ENCODE measurements around the gene RDH13.

Gene RDH13

DNA sequence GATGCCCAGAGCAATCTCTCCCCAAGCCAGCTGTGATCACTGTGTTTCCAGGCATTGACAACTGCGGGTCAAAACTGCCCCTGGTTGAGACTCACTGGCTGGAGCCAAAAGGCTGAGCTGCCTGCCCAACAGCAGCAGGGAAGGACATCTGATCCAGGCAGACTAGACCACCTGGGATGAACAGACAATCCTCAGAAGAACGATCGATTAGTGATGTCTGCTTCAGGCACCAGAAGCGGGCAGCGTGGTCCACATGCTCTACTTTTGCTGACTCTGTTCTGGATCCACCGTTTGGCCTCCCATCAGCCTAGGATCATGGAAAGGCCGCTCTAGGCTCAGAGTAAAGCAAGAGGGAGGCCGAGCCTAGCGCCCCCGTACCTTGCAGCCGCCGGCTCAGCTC is 15.0 kb downstream of the RDH13 start:
- no peaks in the 10 kb centered on the region for H3K27me3 ChIP-seq
- no peaks in the 10 kb centered on the region for H3K4me1 ChIP-seq
- no peak overlapping the region for H3K27ac ChIP-seq
- TF ChIP-seq, protein P1, sequence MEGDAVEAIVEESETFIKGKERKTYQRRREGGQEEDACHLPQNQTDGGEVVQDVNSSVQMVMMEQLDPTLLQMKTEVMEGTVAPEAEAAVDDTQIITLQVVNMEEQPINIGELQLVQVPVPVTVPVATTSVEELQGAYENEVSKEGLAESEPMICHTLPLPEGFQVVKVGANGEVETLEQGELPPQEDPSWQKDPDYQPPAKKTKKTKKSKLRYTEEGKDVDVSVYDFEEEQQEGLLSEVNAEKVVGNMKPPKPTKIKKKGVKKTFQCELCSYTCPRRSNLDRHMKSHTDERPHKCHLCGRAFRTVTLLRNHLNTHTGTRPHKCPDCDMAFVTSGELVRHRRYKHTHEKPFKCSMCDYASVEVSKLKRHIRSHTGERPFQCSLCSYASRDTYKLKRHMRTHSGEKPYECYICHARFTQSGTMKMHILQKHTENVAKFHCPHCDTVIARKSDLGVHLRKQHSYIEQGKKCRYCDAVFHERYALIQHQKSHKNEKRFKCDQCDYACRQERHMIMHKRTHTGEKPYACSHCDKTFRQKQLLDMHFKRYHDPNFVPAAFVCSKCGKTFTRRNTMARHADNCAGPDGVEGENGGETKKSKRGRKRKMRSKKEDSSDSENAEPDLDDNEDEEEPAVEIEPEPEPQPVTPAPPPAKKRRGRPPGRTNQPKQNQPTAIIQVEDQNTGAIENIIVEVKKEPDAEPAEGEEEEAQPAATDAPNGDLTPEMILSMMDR (IDR thresholded peaks at IDR 0.05), result no peak
- intact Hi-C loops (cut with DNase I; ENCODE audit: low total_unique reads), result no loop called here
- DNase-seq, result no peak
- no peak overlapping the region for H3K4me3 ChIP-seq
- H3K9me3 ChIP-seq, result no peaks in the 10 kb centered on the region
- H3K36me3 ChIP-seq, result peaks cover 61 to 92% (median 77%) of the 10 kb centered on the region in 3 donors

DNA sequence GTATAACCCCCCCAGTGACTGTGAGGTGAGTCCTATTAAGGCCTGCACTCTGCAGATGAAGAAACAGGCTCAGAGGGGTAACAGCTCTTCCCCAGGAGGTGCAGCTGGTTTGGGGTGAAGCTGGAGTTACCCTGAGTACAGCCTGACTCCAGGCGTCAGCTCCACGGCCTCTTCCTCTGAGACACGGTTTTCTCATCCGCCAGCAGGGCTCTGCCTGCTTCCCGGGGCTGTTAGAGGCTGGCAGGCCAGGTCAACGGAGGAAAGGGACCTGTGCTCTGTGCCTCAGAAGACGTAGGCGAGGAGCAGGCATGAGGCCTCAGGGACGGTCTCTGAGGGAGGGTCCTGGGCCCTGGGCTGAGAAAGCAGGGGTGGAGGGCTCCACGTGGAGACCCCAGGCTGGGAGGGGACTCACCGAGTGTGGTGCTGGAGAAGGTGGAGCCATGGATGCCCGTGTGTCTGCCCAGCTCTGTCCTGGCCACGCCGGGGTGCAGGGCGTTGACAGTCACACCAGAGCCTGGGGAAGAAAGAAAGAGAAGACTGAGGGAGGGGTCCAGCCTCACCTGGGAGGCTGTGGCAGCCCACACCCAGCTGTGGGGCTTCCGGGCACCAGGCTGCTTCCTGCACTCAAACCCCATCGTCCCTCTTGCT is 15.8 kb downstream of the RDH13 start:
- Histone ChIP-seq H3K4me3 (no peak overlapping the region), H3K4me1 (no peaks in the 10 kb centered on the region), H3K9me3 (no peaks in the 10 kb centered on the region), H3K27me3 (no peaks in the 10 kb centered on the region), H3K36me3 (peaks cover 64 to 92% (median 79%) of the 10 kb centered on the region in 3 donors), H3K27ac (no peak overlapping the region)
- intact Hi-C loops (cut with DNase I; ENCODE audit: low total_unique reads), result no loop called here
- TF ChIP-seq, protein P1 (IDR thresholded peaks at IDR 0.05), result no peak
- no peak for DNase-seq

DNA sequence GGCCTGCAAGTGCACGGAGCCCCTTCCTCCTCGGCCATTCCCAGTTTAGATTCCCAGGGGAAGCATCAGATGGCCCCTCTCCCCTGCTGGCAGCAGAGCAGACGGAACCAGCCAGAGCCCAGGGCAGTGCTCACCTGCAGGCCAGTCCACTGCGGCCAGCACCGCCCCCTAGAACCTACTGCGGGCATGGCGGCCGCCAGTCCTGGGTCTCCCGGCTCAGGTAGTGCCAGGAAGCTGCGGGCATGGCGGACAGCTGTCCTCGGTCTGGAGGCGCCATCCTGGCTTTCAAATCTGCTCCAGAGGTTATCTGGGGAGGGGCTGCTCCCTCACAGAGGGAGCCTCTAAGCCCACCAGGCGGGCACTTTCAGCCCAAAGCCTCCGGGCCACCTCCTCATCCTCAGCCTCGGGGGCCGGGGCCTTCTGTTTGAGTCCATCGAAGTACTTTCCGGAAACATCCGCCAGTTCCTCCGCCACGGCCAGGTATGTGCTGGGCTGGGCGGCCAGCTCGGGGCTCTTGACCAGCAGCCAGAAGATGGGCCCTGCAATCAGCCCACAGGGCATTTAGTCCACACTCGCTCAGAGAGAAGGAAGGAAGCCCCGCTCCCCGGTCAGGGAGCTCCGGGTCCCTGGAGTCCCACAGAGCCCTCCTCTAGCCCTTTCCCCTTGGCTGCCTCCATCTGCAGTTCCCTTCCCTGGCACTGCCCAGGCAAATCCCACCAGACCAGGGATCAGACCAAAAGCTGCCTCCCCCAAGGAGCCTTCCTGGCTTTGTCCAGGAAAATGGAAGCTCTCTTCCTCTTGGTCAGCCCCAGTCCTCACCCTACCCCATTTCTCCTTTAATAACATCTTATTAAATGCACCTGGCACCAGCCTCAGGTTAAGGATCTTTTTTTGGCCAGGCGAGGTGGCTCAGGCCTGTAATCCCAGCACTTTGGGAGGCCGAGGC is 17.9 kb downstream of the RDH13 start:
- Histone ChIP-seq H3K36me3 (peaks cover 53 to 85% (median 73%) of the 10 kb centered on the region in 3 donors), H3K4me1 (no peaks in the 10 kb centered on the region), H3K27ac (no peak overlapping the region), H3K27me3 (no peaks in the 10 kb centered on the region), H3K4me3 (no peak overlapping the region), H3K9me3 (no peaks in the 10 kb centered on the region)
- TF ChIP-seq, protein P1 (IDR thresholded peaks at IDR 0.05), result no peak
- intact Hi-C loops (cut with DNase I; ENCODE audit: low total_unique reads), result no loop called here
- no peak for DNase-seq

DNA sequence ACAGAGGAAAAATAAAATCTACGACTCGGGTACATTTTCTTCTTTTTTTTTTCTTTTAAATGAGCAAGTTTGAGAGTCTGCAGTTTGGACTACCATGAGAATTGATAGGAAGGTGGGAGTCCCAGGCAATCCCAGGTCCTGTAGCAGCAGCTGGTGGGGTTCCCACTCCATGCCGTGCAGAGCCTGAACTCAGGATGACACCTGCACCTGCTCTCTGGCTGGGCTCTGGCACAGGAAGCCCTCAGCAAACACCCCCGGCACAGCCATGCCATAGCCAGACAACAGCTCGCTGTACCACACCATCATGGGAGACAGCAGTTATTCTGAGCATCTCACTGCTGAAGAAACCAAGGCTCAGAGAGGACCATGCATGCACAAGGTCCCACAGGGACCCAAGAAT is 18.7 kb downstream of the RDH13 start:
- intact Hi-C loops (cut with DNase I; ENCODE audit: low total_unique reads), result no loop called here
- H3K4me1 ChIP-seq, result no peaks in the 10 kb centered on the region
- no peak for DNase-seq
- H3K27ac ChIP-seq, result no peak overlapping the region
- H3K9me3 ChIP-seq, result no peaks in the 10 kb centered on the region
- no peak overlapping the region for H3K4me3 ChIP-seq
- peaks cover 53 to 83% (median 72%) of the 10 kb centered on the region in 3 donors for H3K36me3 ChIP-seq
- TF ChIP-seq, protein P1 (IDR thresholded peaks at IDR 0.05), result no peak
- no peaks in the 10 kb centered on the region for H3K27me3 ChIP-seq

DNA sequence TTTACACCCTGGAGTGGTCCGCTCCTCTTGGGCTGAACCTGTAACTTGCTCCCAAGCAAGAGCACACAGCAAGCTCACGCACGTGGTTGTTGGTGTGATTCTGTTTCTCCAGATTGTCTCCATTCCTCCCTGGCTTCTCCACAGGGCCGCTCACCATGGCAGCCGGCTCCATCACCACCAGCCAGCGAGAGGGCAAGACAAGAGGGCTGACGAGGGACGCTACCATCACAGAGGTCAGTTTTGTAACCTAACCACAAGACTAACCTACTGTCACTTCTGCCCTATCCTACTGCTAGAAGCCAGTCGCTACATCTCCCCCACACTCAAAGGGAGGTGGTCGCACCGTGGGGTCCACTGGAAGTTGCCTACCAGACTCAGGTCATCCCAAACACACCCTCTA is 20.3 kb downstream of the RDH13 start:
- Histone ChIP-seq H3K27me3 (no peaks in the 10 kb centered on the region), H3K4me1 (no peaks in the 10 kb centered on the region), H3K36me3 (peaks cover 41 to 67% (median 57%) of the 10 kb centered on the region in 3 donors), H3K4me3 (no peak overlapping the region), H3K9me3 (no peaks in the 10 kb centered on the region), H3K27ac (no peak overlapping the region)
- intact Hi-C loops (cut with DNase I; ENCODE audit: low total_unique reads), result no loop called here
- TF ChIP-seq, protein P1 (IDR thresholded peaks at IDR 0.05), result no peak
- DNase-seq, result no peak

Data from tibial artery (tissue), 4 donors.